Effector memory CD8-positive, alpha-beta T cell (primary cell): ENCODE measurements around the gene LHFPL3.

Experiments used
- ATAC-seq: fragments of 150-1000 bp; cut with Tn5 transposase; replicated peaks from 2 replicates; pipeline ENCODE4 v1.10.0; 2021; ENCODE audit warnings: mild to moderate bottlenecking, moderate library complexity
- DNase-seq, 3 experiments: peaks; one replicate each; pipeline ENCODE4 v3.0.0; 2021
- H3K27ac Mint-ChIP-seq, 2 donors: one replicate each; pipeline ENCODE4 v1.8.0; 2022; ENCODE audit warnings: mild to moderate bottlenecking in 2 of 2, mixed read lengths in 2 of 2, moderate library complexity in 2 of 2
- H3K27me3 Mint-ChIP-seq, 2 donors: one replicate each; pipeline ENCODE4 v1.8.0; 2022; ENCODE audit warnings: mixed read lengths in 2 of 2
- H3K36me3 Mint-ChIP-seq: one replicate; pipeline ENCODE4 v1.8.0; 2022; ENCODE audit warnings: mild to moderate bottlenecking, moderate library complexity, mixed read lengths; ENCODE audit not compliant: insufficient read depth
- H3K4me1 Mint-ChIP-seq, 2 donors: one replicate each; pipeline ENCODE4 v1.8.0; 2022; ENCODE audit warnings: low read depth in 2 of 2, mixed read lengths in 2 of 2
- H3K4me3 Mint-ChIP-seq, 2 donors: one replicate each; pipeline ENCODE4 v1.8.0; 2022; ENCODE audit warnings: mild to moderate bottlenecking in 2 of 2, mixed read lengths in 2 of 2, moderate library complexity in 2 of 2
- H3K9me3 Mint-ChIP-seq, 2 donors: one replicate each; pipeline ENCODE4 v1.8.0; 2022; ENCODE audit warnings: mixed read lengths in 2 of 2

The LHFPL3 gene

DNA sequence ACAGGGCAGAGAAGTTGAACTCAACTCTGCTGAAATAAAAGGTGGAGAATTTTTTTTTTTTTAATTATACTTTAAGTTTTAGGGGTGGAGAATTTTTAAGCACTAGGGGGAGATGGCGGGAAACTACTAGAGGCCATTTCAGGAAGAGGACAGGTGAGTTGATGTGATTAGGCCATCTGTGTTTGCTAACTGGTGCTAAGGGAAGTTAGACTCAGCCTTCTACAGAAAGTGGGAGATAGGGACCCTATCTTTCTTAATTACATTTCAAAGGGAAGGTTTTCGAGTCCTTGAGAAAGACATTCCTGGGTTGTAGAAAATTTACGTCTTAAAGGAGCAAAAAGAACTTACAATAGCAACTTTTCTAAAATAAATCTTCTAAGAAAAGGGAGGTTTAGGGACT lies 124.8 kb downstream of the LHFPL3 start:
- Mint-ChIP-seq H3K36me3 (no peaks in the 10 kb centered on the region), H3K27ac (no peak overlapping the region), H3K4me3 (no peak overlapping the region), H3K27me3 (no peaks in the 10 kb centered on the region), H3K9me3 (no peaks in the 10 kb centered on the region), H3K4me1 (no peaks in the 10 kb centered on the region)
- no peak for ATAC-seq
- DNase-seq, result no peak

DNA sequence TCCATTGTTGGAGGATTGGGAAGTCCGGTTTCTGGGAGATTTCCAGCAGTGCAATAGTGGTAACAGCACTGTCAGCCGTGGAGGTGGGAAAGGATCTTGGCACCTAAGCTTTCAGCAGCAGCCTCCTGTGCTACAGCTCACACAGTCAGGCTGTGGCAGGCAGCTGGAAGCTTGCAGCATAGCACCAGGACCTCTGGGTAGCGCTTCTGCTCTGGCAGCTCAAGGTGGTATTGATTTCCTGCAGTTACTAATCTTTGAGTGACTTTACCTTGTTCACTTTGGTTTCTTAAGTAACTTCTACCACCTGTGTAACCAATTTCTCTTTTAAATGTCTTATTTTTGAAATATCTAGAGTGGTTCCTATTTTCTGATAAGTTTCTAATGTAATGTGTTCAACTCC lies 130.5 kb downstream of the LHFPL3 start:
- H3K4me3 Mint-ChIP-seq, result no peak overlapping the region
- H3K27ac Mint-ChIP-seq, result no peak overlapping the region
- no peaks in the 10 kb centered on the region for H3K36me3 Mint-ChIP-seq
- no peaks in the 10 kb centered on the region for H3K27me3 Mint-ChIP-seq
- H3K9me3 Mint-ChIP-seq, result peaks cover 4 to 12% of the 10 kb centered on the region in 2 donors
- no peak for ATAC-seq
- H3K4me1 Mint-ChIP-seq, result no peaks in the 10 kb centered on the region
- no peak for DNase-seq

DNA sequence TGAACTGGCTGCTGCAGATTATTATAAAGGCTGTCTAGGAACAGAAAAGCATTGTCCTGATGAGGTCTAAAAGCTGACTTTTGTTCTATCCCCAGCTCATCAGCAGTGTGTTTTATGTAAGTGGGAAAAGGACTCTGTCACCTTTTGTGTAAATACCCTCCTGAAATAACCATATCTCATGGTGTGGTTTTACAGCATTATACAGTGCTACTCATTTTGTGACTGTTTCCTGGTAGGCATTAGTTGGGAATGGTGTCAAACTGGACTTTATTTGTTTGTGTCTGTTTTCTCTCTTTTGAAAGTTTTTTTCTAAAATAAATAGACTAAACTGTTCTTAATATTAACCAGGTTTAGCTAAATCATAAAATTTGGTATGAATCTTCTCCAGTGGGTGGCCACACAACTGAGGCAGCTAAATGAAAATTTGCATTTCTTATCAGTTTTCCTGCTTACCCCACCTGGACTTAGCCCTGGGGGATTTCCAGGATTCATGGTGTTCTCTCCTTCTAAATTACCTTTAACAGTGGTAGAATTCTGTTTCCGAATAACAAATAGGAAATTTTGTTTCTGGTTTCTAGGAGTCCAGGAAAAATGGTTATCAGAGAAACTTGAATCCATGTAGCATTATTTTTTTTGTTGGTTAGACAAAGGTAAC lies 140.9 kb downstream of the LHFPL3 start:
- ATAC-seq, result no peak
- H3K4me3 Mint-ChIP-seq, result no peak overlapping the region
- peaks cover 0 to 2% of the 10 kb centered on the region in 2 donors for H3K9me3 Mint-ChIP-seq
- no peaks in the 10 kb centered on the region for H3K27me3 Mint-ChIP-seq
- no peaks in the 10 kb centered on the region for H3K4me1 Mint-ChIP-seq
- DNase-seq, result no peak
- peaks cover 4% of the 10 kb centered on the region for H3K36me3 Mint-ChIP-seq
- no peak overlapping the region for H3K27ac Mint-ChIP-seq

DNA sequence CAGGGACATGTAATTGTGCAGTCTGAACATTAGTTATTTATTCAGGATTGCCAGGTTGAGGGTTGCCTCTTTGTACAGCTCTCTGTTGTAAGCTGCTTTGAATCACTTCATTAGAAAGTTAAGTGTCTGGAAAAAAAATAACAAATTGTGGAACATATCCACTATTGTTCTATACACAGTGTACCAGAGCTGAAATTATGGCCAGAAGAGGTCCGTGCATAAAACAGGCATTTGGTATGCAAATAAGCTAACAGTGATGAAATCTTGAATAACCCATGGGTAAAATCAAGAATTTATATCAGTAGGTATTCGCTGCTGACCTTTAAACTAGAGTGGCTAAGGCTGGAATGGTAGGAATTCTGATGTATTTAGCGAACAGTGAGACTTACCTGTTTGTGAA lies 152.1 kb downstream of the LHFPL3 start:
- ATAC-seq, result no peak
- peaks cover 0 to 1% of the 10 kb centered on the region in 2 donors for H3K9me3 Mint-ChIP-seq
- no peak overlapping the region for H3K27ac Mint-ChIP-seq
- H3K4me3 Mint-ChIP-seq, result no peak overlapping the region
- no peaks in the 10 kb centered on the region for H3K4me1 Mint-ChIP-seq
- H3K27me3 Mint-ChIP-seq, result peaks cover 6 to 7% of the 10 kb centered on the region in 2 donors
- no peak for DNase-seq
- H3K36me3 Mint-ChIP-seq, result no peaks in the 10 kb centered on the region

DNA sequence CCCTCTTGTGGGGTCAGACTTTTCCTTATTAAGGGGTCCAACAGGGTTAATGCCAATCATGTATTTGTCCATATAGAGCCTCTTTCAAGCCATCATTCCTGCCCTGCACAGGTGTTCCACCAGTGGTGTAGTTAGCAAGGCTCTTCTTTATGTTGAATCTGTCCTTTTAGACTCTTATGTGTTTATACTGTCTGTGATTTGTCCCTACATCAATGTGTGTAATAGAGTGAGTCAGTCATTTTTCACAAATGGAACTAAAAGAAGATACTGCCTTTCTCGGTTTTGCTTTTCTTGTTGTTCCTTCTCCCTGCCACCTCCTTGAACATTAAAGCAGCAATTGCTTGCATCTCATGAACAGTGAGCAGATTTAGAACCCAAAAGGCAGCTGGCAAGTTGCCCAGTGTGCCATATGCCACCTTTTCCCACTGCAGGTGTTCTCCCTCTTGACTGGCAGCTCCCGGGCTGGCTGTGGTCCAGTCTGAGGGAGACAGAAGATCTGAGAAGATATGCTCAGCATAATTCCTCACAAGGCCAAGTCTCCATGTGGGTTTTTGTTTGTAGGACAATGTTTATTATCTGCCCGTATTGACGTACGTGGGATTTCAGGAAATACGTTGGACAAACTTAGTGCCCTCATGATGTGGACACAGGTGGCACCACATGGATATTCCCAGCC lies 154.1 kb downstream of the LHFPL3 start:
- DNase-seq (no peak), ATAC-seq (no peak)
- Mint-ChIP-seq H3K4me1 (no peaks in the 10 kb centered on the region), H3K4me3 (no peak overlapping the region), H3K27ac (no peak overlapping the region), H3K27me3 (peaks cover 6 to 7% of the 10 kb centered on the region in 2 donors), H3K9me3 (peaks cover 0 to 1% of the 10 kb centered on the region in 2 donors), H3K36me3 (no peaks in the 10 kb centered on the region)

DNA sequence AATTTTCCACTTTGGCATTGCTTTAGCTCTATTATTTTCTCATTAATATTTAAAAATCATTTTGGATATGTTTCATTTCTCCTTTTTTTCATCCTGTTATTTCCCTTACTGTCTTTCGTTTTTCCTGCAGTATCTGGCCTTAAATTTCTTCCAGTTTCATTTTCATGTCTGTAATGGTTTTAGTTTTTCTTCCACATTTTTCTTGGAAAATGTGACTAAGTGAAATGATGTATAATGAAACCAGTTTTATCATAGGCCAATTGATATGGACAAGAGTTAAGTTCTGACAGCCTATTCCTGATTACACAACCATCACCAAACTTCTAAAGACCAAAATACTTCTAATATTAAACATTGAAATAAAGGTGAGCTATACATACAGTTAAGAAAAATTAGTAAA lies 158.5 kb downstream of the LHFPL3 start:
- no peak for DNase-seq
- H3K4me3 Mint-ChIP-seq, result no peak overlapping the region
- peaks cover 0 to 4% of the 10 kb centered on the region in 2 donors for H3K9me3 Mint-ChIP-seq
- H3K36me3 Mint-ChIP-seq, result no peaks in the 10 kb centered on the region
- no peaks in the 10 kb centered on the region for H3K4me1 Mint-ChIP-seq
- no peak overlapping the region for H3K27ac Mint-ChIP-seq
- H3K27me3 Mint-ChIP-seq, result peaks cover 0 to 7% of the 10 kb centered on the region in 2 donors
- ATAC-seq, result no peak

DNA sequence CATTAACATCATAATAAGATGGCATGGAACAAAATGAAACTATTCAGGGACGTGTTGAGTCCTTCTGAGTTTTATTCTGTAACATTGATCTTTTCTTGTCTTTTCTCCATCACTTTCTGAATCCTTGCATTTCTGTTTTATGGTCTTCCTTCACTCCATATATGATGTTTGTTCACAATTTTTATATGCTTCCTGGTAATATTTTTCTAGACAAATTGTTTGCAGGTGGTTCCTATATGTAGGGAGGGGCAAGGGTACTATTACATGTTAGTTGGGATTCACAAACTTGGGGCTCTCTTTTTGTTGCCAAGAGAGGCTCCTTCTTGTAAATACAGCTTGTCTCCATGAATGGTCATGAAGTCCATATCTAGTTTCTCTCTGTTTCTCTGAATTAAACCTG lies 159.2 kb downstream of the LHFPL3 start:
- H3K4me1 Mint-ChIP-seq, result no peaks in the 10 kb centered on the region
- no peak overlapping the region for H3K4me3 Mint-ChIP-seq
- ATAC-seq (no peak), DNase-seq (no peak)
- peaks cover 0 to 7% of the 10 kb centered on the region in 2 donors for H3K27me3 Mint-ChIP-seq
- peaks cover 0 to 4% of the 10 kb centered on the region in 2 donors for H3K9me3 Mint-ChIP-seq
- no peaks in the 10 kb centered on the region for H3K36me3 Mint-ChIP-seq
- H3K27ac Mint-ChIP-seq, result no peak overlapping the region

DNA sequence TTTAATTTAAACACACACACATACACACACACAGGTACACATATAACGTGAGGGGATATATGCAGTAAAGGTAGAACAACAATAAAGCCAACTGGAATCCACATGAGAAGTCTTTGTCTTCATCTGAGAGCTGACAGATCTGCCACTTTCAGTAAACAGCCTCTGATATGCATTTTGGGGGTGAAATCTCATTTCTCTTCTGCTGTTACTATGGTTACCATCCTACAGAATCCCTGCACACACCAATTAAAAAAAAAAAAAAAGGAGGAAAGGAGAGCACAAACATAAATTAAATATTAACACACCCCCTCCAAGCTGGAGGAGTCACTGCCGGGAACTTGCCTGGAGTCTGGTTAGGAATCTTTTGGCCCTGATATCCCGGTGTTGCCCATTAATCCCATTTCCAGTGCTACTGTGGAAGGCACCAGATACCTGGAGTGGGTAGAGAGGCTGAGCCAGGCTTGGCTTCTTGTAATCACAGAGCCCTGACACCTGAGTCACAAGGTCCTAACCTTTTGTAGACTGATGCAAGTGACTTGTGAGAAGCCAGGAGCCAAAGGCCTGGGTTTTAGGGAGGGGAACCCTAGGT lies 169.1 kb downstream of the LHFPL3 start:
- Mint-ChIP-seq H3K9me3 (peaks cover 7 to 8% of the 10 kb centered on the region in 2 donors), H3K27ac (no peak overlapping the region), H3K36me3 (no peaks in the 10 kb centered on the region), H3K4me3 (no peak overlapping the region), H3K4me1 (no peaks in the 10 kb centered on the region), H3K27me3 (no peaks in the 10 kb centered on the region)
- no peak for DNase-seq
- ATAC-seq, result no peak

DNA sequence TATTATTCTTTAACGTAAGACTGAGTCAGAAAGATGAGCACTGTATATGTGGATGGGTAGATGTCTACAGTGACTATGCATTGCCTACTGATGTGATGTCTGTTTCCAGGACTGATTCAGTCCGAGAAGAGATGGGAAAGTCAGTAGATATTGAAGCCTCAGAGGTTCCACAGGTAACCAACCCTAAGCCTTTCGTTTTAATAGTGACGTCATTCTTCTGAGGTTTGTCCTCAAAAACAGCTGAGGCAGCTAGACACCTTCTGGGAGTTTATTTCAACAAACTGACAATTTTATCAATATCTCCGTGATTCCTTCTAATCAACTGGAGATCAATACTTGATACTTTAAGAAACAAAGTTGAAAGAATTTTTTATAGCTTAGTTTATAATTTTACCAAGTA lies 171.6 kb downstream of the LHFPL3 start:
- no peak for ATAC-seq
- DNase-seq, result no peak
- H3K27ac Mint-ChIP-seq, result no peak overlapping the region
- peaks cover 0 to 2% of the 10 kb centered on the region in 2 donors for H3K9me3 Mint-ChIP-seq
- no peaks in the 10 kb centered on the region for H3K36me3 Mint-ChIP-seq
- no peaks in the 10 kb centered on the region for H3K27me3 Mint-ChIP-seq
- no peaks in the 10 kb centered on the region for H3K4me1 Mint-ChIP-seq
- no peak overlapping the region for H3K4me3 Mint-ChIP-seq

DNA sequence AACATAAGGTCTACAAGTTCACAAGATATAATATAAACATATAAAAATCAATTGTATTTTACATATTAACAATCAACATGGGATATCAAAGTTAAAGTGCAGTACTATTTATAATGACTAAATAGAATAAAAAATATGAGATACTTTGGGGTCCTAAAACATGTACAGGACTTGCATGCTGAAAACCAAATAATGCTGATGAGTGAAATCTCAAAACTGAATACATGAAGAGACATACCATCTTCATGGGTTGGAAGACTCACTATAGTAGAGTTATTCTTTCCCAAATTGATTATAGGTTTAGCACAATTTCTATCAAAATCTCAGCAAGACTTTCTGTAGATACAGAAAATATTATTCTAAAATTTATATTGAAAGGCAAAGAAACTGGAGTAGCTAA lies 181.5 kb downstream of the LHFPL3 start:
- peaks cover 5 to 17% of the 10 kb centered on the region in 2 donors for H3K9me3 Mint-ChIP-seq
- H3K4me3 Mint-ChIP-seq, result no peak overlapping the region
- H3K27me3 Mint-ChIP-seq, result no peaks in the 10 kb centered on the region
- no peaks in the 10 kb centered on the region for H3K4me1 Mint-ChIP-seq
- H3K27ac Mint-ChIP-seq, result no peak overlapping the region
- no peak for ATAC-seq
- DNase-seq, result no peak
- H3K36me3 Mint-ChIP-seq, result no peaks in the 10 kb centered on the region

DNA sequence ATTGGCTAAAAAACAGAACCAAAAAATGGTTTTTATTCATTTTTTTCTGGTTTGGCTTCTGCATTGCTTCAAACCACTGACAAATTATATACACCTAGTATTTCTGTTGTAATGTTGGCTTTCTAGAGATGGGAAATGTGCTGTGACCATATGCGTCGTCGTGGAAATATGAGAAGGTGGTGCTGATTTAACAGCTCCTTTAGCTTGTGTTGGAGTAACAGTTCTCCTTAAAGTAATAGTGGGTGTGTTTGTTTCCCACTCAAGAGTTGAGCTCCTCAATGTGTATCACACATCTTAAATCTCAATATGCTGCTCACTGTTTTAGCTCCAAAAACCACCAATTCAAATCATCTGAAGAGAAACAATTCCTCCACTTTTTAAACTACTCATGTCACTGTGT lies 196.4 kb downstream of the LHFPL3 start:
- Mint-ChIP-seq H3K27ac (no peak overlapping the region), H3K36me3 (no peaks in the 10 kb centered on the region), H3K27me3 (no peaks in the 10 kb centered on the region), H3K4me1 (no peaks in the 10 kb centered on the region), H3K9me3 (peaks cover 0 to 5% of the 10 kb centered on the region in 2 donors), H3K4me3 (no peak overlapping the region)
- DNase-seq (no peak), ATAC-seq (no peak)

DNA sequence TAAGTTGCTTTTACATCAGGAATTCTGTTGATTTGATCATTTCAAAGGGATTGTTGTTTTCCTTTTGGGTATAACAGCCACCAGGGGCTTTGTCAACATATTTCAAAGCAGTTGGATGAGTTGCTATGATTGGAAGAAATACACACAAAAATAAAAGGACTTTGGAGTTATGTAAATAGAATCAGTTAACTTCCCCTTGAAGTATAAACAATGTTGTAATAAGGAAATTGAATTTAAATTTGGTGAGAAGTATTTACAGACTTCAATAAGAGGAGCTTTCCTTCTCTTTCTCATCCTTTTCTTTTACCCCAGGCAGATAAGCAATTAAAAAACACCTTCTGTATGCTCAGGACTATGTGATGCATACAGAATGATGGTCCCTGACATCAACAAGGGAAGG lies 199.7 kb downstream of the LHFPL3 start:
- Mint-ChIP-seq H3K27ac (no peak overlapping the region), H3K4me3 (no peak overlapping the region), H3K27me3 (no peaks in the 10 kb centered on the region), H3K9me3 (peaks cover 0 to 5% of the 10 kb centered on the region in 2 donors), H3K36me3 (no peaks in the 10 kb centered on the region), H3K4me1 (no peaks in the 10 kb centered on the region)
- DNase-seq, result no peak
- ATAC-seq, result no peak

DNA sequence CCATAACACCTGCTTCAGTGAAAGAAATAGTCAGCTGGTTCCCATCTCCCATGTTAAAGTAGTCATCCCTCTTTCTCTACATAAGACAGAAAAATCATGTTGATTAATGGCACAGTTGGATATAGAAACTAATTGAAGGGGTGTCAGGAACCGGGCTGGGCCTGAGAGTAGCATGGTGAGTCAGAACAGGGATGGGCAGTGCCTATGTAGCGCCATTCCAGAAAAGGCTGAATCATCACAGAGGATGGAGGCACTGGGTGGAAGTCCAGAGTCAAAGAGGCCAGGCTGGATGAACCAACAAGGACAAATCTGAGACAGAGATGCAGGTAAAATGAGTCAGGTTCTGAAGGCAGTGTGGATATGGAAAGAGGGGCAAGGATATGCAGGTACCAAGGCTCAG lies 201.2 kb downstream of the LHFPL3 start:
- no peak for DNase-seq
- H3K36me3 Mint-ChIP-seq, result no peaks in the 10 kb centered on the region
- H3K4me3 Mint-ChIP-seq, result no peak overlapping the region
- no peak overlapping the region for H3K27ac Mint-ChIP-seq
- H3K9me3 Mint-ChIP-seq, result peaks cover 0 to 5% of the 10 kb centered on the region in 2 donors
- H3K4me1 Mint-ChIP-seq, result no peaks in the 10 kb centered on the region
- no peak for ATAC-seq
- no peaks in the 10 kb centered on the region for H3K27me3 Mint-ChIP-seq

DNA sequence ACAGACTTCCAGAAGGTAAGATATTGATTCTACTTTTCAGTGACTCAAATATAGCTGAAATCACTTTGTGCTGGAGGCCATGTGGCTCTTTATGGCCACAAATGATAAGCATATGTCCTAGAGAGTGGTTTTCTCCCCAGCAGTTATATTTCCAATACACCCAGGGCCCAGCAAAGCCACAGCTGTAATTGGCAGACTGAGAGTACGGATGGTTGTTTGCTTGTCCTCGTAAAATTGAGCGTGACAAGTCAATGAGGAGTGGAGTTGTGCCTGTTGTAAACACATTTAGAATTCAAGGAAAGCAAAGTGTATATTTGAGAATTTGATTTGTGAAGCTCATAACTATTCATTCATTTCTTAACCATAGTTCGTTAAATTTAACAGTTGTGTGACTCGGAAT lies 201.8 kb downstream of the LHFPL3 start:
- no peak for ATAC-seq
- H3K9me3 Mint-ChIP-seq, result peaks cover 0 to 5% of the 10 kb centered on the region in 2 donors
- no peaks in the 10 kb centered on the region for H3K36me3 Mint-ChIP-seq
- no peak for DNase-seq
- no peaks in the 10 kb centered on the region for H3K27me3 Mint-ChIP-seq
- no peak overlapping the region for H3K27ac Mint-ChIP-seq
- no peak overlapping the region for H3K4me3 Mint-ChIP-seq
- no peaks in the 10 kb centered on the region for H3K4me1 Mint-ChIP-seq
